COLO668 (cell line): Measurements from ENCODE around the gene USH2A.
"Not testable (repeated sequence)": the region's sequence is repeated elsewhere in the genome, so short reads cannot be mapped to it uniquely, and the experiment has no call there.

Experiments
- DNase-seq: peaks from one replicate; lab custom pipeline; 2025; ENCODE audit not compliant: unreplicated experiment; lab: John Stamatoyannopoulos, UW

Gene USH2A

DNA sequence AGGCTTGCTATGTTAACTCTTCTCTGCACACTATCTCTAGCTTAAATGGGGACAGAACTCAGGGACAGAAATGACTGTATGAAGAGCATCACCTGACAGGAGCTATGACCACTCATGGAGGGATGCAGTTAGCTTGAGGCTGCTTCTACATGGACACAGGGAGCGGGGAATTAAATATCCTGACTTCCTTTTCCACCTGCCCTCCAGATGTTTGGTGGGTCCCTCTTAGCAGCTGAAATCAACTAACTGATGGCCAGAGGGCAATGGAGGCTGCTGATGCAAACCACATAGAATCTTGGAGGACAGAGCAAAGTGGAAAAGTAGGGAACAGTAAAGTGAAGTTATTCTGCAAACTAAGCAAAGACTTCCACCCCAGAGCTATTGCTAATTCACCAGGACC, 214.1 kb downstream of the USH2A start:
- no peak for DNase-seq

DNA sequence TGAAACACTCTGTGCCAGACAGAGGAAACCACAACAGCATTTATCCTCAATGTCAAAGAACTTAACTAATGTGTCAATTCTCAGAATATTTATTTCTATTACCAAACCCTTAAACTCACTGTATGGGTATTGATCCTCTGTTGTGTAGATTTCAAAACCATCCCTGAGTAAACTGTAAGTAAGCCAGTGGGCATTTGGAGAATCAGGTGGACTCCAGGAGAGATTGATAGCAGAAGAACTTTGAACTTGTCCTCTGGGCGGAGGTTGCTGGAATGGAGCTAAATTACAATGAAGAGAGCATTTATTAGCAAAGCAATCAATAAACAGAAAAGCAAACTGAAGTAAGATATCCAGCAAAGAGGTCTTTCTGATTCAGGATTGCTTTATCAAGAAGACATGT, 216.1 kb downstream of the USH2A start:
- no peak for DNase-seq

DNA sequence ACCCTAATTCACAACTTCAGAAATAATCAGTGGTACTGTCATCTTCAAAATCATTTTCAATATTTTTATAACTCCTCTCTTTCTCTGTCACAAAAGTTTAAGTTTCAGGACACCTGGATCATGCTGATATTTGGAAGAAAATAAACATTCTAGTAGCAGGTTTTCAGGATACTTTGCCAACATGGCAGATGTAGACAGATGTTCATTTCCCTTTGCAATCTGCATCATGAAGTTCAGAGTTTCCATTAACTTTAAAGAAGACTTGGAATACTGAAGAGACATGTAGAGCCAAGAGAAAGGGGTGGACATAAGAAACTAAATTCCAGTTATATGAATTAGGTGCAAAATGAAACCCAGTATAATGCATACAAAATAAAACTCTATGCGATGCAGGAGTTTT, 218.1 kb downstream of the USH2A start:
- DNase-seq = no peak

DNA sequence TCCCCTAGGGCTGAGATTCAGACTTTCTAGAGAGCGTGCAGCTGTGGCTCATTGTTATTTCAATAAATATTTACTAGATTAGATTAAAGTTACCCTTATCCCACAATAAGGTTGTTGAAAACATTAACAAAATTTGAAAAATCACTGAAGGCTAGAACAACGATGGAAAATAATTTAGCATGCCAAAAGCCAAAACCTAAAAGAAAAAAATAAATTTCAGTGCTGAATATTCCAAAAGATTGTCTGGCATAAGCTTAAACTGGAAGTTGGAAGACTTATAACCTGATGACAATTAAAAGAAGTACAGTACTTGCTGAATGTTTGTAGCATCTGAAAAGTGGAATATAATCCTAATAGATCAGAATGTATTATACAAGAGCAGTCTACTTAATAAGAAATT, 221.3 kb downstream of the USH2A start:
- no peak for DNase-seq

DNA sequence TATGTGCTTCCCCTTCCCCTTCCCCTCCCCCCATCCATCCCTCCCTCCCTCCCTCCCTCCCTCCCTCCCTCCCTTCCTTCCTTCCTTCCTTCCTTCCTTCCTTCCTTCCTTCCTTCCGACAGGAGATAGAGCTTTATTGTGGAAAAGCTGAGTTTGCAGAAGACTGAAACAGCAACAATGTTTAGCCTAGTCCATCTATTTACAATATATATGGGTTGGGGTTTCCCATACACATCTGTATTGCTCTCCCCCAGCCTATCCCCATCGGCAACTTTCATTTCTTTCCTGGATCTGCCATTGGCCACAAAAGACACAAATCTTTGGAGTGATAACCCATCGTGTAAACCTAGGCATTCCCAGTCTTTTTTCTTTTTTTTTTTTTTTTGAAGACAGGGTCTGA, 222.3 kb downstream of the USH2A start:
- no peak for DNase-seq

DNA sequence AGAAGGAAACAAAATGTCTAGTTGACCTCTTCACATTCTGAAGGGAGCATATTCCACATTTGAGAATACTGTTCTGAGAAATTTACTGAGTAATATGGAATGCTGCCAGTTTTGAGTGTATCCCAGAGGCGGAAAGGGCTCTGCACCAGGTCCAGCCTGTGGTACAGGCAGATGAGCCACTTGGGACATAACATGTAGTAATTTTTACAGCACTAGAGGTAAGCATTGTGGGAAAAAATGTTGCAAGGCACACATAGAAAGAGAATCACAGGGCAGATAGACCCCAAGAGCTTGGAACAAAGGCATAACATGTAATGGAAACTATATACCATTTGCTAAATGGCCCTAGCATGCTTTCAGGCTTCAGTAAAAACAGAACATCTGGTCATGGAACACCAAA, 228.5 kb downstream of the USH2A start:
- no peak for DNase-seq

DNA sequence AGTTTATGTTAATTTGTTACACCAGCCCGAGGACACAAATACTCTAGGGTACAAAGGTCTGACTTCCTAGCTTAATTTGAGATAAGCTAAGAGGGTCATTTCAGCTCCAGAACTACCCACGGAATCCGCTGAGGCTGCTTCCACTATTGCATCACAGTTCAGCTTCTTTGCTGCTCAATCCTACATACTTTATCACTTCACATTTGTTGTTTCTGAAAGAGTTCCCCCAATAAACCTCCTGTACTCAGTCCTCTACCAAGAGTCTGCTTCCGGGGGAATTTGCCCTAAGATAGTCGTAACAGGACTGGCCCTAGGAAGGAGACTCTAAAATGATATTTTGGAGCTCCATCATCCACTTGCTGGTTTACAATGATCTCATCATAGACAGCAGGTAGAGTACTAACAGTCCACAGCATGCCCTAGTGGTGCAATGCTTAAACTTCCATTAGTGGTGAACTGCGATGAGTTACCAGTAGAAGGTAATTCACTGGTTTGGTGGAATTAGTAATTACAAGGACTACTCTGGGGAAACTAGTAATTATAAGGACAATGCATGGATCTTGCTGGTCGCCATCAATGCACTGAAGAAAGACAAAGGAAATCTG, 229.3 kb downstream of the USH2A start:
- DNase-seq = no peak

DNA sequence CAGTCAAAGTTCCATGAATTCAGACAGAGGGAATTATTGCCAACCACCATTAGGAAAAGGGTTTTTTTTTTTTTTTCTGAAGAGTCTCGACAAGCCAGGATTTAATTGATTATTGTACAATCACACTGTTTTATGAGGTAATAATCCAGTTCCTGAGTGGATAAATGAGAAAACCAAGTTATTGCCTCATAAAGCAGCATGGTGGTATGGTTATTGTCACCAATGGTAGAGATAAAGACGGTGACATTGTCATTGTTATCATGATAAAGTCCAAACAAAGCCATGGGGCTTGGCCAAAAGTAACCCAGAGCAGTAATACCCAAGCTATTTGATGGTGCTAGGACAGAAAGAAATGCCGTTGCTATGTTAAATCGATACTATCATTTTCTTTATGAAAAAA, 232.8 kb downstream of the USH2A start:
- DNase-seq = no peak

DNA sequence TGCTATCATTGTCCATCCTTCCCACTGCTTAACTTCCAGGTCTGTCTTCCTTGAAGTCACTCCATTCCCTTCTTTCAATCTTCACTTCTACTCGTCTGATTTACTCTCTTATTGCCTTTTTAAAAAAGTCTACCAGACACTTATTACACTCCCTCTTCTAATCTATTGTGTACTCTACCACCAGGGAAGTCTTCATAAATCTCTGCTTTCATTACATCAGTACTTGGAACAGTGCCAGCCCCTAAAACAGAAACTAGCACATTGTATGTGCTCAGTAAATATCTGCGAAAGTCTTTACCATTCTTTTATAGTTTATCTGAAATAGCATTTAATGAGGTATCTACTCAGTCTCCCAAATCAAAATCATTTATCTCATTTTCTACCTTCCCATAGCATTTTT, 236.4 kb downstream of the USH2A start:
- no peak for DNase-seq

DNA sequence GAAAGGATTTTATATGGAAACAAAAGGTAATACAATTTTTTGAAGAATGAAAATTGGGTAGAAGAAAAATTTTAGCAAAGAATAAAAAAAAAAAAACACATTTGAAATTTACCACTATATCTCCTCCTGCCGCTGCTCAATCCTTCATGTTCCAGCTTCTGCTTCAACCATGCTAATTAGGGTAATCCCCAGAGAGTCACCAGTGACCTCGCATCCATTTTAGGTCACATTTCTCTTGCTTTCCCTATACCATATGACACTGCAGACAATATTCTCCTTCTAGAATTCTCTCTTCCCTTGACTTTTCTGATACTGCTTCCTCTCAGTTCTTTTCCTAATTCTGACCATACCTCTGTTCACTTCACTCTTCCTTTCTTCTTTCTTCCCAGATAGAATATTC, 237.1 kb downstream of the USH2A start:
- no peak for DNase-seq

DNA sequence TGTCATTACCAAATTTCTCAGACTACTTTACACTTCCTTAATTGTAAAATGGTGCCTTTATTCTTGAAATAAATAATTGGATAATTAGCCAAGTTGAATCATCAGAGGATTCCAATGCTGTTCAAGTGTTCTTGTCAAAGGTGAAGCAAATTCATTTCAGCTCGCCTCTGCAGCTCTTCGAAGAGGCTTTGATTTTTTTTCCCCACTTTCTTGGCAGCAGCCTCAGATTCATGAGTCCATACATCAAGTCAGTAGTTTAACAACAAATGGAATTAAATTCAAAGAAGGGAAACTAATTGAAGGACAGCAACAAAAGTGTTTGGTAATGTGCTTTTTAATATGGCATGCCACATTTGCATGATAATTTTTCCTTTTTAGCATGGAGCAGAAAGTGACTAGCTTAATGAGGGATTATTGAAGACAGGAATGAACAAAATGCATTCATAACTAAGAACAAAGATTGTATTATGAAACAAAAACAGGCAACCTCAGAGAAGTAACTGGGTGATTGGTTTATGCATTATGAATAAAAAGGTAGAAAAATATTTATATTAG, 239.0 kb downstream of the USH2A start:
- no peak for DNase-seq

DNA sequence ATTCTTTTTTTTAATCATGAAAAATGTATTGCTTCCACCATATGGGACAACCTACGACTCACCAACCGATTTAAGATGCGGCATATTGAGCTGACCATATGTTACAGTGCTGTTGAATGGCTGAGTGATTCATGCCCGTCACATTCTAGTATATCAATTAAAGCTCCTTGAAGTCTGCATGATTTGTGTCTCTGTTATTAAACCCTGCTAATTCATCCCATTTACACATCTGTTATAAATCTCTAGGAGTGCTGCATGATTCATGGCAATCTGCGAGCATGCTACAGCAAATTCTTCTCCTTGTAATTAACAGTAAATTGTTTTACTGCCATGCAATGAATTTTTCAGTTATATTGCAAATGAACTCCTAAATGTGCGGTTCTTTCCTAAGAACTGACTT, 239.8 kb downstream of the USH2A start:
- no peak for DNase-seq

DNA sequence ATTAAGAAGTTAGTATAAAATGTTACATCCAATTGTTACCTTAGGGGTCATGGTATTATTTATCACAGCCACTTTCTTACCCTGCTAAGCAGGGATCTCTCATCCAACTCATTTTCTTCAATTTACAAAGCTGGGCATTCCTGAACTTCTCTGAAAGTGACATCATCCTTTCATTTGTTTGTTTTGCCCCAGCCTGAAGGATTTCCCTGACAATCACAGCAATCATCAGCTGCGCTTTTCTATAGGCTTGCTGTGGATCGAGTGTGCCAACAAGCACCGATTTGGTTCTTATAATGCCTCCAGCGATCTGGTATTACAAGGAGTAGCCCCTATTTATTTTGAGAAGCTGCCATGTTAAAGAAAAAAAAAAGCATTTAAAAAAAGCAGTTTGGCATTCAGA, 240.2 kb downstream of the USH2A start:
- no peak for DNase-seq

DNA sequence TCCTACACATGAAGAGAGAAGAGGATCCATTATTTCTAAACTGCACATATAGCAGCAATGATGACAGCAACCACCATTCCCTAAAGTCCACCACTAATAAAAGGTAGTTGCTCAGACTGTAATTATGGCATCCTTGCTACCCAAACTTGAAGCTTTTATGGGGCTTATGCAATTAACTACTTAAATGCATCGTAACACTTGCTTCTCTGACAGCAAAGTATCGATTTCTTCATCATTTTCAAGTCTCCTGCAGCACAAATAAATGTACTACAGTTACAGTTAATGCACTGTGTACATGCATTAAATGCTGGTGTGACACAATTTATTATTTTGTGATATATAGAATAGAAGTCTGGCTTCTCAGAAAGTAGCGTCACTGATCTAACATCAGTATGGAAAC, 241.7 kb downstream of the USH2A start:
- DNase-seq = no peak

DNA sequence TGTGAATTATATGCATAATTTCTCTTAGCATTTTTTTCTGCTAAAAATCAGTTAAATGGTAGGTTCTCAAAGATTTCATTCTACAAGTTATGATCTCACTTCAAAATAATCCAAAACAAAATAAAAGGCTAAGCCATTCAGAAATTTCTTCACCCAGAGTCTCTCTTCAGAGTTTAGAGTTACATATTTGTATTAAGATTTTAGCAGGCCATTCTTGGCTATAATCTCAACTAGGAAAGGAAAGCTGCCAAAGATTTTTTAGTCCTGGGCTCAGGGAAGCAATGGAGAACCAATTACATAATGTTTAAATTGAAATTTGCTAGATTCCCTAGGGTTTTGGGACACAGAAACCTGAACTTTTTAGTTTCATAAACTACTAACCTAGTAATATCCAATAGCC, 245.0 kb downstream of the USH2A start:
- no peak for DNase-seq

DNA sequence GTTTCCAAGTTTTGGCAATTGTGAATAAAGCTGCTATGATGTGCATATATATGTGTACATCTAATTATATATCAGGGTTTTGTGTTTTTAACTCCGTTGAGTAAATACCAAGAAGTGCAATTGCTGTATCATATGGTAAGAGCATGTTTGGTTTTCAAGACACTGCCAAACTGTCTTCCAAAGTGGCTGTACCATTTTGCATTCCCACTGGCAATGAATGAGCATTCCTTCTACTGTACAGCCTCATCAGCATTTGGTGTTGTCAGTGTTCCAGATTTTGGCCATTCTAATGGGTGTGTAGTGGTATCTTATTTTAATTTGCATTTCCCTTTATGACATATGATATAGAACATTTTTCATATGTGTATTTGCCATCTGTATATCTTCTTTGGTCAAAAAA, 246.3 kb downstream of the USH2A start:
- DNase-seq = no peak

DNA sequence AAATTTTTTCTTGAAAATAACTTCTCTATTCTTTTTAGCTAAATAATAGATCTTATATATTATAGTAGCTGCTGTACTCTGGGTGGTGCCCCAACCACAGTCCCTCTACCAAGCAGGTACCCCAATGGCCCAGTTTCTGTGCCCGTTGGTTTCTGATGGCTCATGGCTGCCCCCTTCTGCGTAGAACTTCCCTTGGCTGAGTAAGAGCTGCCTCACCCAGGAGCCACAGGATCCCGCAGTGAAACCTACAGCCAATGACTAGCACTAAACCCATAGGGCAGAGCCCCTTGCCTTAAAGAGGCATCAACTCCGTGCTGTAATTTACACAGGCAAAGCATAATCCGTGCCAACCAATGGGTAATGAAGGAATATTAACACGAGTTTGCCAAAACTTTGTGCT, 247.5 kb downstream of the USH2A start:
- no peak for DNase-seq

DNA sequence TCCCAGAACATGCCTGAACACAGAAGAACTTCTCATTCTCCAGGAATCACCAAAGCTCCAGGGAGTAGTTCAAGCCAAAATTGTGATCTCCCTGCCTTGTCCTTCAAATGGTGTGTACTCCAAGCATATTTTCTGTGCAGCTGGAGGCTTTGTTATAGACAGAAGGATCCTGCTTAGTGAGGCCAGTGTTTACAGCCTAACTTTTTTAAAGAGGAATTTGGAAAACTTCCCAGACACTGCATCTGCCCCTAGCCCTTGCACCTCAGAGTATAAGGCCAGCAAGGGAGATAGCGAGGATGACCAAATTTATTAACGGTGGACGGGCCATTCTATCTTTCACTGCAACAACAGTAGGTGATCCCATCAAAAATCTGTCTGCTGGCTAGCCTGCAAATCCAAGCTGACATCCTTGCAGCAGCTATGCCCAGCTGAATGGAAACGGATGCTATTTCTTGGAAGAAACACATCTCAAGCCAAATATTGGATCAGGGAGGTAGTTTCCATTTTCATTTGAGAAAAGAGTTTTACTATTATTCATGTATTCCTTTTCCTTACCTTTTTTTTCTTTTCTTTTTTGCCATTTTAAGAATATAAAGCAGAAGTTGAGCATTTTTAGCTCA, 249.8 kb downstream of the USH2A start:
- no peak for DNase-seq

DNA sequence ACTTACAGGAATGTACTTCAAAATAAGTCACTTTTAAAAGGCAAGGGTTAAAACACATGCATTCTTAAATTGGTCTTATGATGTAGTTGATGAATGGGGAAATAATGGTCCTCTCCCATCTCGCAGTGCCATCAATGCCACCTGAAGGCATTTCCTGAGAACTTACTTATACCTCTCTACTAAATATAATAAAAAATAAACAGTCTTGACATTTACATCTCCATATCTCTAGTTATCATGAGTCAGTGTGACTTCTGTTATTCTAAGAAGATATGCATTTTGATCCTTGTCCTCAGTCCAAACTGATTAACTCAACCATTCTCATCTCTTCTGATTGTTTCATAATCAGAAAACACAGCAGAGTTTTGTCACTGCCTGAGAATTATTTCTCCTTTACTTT, 253.9 kb downstream of the USH2A start:
- no peak for DNase-seq

DNA sequence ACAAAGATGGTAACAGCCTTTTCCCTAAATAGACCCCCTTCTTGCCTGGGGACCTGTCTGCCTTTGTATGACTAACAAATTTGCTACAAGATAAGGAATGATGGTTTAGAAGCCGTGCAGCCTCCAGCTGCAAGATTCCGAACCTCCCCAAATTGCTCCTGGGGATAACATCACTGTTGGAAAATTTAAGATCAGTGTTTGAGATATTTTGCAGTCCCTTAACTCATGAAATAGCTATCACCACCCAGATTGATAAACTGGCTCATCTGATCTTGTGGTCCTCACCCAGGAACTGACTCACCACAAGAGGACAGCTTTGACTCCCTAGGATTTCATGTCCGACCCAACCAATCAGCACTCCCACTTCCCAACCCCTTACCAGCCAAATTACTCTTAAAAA, 254.7 kb downstream of the USH2A start:
- DNase-seq = no peak

DNA sequence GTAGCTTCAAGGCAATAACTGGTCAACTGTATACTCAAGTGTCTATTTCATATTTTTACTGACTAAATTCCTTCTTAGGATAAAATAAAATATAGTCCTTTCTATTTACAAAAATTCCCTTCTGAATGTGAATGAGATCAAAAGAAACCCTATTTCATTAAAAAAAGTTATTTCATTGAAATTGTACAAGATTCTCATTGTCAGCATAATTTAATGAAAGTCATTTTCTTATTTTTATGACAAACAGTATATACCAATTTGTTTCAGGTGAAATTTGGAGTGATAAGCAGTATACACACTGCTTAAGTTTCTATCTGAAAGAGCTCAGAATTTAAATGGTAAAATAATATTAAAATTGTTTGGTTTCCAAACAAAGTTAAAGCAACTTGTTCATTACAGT, 269.2 kb downstream of the USH2A start:
- no peak for DNase-seq

DNA sequence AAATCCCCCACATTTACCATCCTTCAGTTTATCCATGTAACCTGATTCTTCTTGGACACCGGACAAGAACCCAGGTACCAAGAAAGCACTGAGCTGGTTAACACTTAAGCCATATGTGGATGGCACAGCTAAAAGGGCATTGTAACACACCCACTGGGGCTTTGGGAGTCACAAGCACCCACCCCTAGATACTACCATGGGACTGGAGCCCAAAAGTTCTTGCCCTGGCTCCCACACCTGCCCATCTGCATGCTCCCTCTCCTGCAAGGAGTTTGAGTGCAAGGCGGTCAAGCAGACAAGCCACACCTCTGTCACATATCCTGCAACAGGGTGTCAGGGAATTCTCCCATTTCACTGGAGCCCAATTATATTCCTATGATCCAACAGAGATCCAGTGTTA, 270.1 kb downstream of the USH2A start:
- no peak for DNase-seq

DNA sequence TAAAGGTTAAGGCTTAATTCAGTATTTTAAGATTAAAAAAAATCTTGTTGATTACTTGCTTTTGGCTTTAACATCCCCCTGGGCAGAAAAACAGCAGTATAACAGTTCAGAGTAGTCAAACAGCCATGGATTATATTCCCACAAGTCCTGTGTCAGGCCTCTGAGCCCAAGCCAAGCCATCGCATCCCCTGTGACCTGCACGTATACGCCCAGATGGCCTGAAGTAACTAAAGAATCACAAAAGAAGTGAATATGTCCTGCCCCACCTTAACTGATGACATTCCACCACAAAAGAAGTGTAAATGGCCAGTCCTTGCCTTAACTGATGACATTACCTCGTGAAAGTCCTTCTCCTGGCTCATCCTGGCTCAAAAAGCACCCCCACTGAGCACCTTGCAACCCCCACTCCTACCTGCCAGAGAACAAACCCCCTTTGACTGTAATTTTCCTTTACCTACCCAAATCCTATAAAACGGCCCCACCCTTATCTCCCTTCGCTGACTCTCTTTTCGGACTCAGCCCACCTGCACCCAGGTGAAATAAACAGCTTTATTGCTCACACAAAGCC, 277.7 kb downstream of the USH2A start:
- not testable (repeated sequence) for DNase-seq
